ENCODE results near the gene C10orf62. TPM values are rescaled to one million over a fixed set of nuclear protein-coding genes. Genes with fewer than 3 reads are reported as not detected.

C10orf62 gene
- total and polyA plus RNA-seq, 10 of the 15 experiments (the other 5 are each of a cell fraction or from before 2014, with no cell fraction given): not detected

- TF ChIP-seq NFYA (IDR thresholded peaks at IDR 0.05; ENCODE audit: borderline replicate concordance, low read depth, low read length) (no peak), MTA3 (IDR thresholded peaks at IDR 0.05; ENCODE audit: borderline replicate concordance, low read length) (no peak)
Measured at GRCh38 chr10:97590748-97591495, 1.4 kb downstream of the C10orf62 start (continued).

DNA sequence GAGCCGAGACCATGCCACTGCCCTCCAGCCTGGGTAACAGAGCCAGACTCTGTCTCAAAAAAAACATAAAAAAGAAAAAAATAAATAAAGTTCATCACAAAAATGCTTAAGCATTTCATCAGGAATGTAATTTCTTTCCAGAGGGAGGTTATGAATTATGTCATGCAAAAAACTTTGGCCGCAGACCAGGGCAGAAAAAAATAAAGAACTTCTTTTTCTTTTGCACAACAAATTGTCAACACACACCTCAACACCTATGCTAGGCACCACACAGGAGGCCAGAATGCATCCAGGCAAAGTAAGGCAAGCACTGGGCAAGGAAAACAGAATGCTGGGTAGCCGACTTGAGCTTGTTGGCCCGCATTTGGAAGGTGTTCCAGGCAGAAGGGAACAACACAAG, 3.9 kb downstream of the C10orf62 start:
- no peak overlapping the region for H3K9ac ChIP-seq (ENCODE audit: control insufficient read depth, insufficient read depth, low read length)
- intact Hi-C loops (cut with micrococcal nuclease; ENCODE audit: unreplicated experiment) (no loop called here), in situ Hi-C loops (cut with MboI) (no loop called here)
- H4K20me1 ChIP-seq (ENCODE audit: control insufficient read depth, insufficient read depth): no peaks in the 10 kb centered on the region
- H3K27ac ChIP-seq (ENCODE audit: control insufficient read depth, insufficient read depth): no peak overlapping the region
- ChIA-PET SMC1A (ENCODE audit: uncharacterized antibody, unreplicated experiment) (no interaction called here), RAD21 (ENCODE audit: unreplicated experiment) (no interaction called here), POLR2A (interaction anchor here (0.5 kb wide), 1 partner anchor 17 kb away, joined by 3 read pairs; no protein-coding TSS in a partner anchor), CTCF (interaction anchor here (0.7 kb wide), 1 partner anchor 22 kb away, joined by 3 read pairs; no protein-coding TSS in a partner anchor)
- no TSS peak for BruUV-seq (replicated peaks)
- H3K79me2 ChIP-seq (ENCODE audit: control insufficient read depth, insufficient read depth, low read length): no peaks in the 10 kb centered on the region
- H2AFZ ChIP-seq (ENCODE audit: control insufficient read depth, low read depth, low read length): no peak overlapping the region
- no peak overlapping the region for H3K4me3 ChIP-seq
- ATAC-seq (no peak), DNase-seq (ENCODE audit: low read depth, low spot score) (no peak), FAIRE-seq (no peak)
- no peaks in the 10 kb centered on the region for H3K4me1 ChIP-seq (ENCODE audit: control insufficient read depth, insufficient read depth, low read length)
- no peaks in the 10 kb centered on the region for H3K27me3 ChIP-seq (replicated peaks in 1 of 2; ENCODE audit: control insufficient read depth in 2 of 2, insufficient read depth in 2 of 2, low read length in 1 of 2)
- WGBS (ENCODE audit: insufficient coverage, insufficient replicate concordance, low lambda C conversion rate, missing lambda C conversion rate): 95% methylated on average over 4 of the region's 4 CpGs
- H3K4me2 ChIP-seq (ENCODE audit: control insufficient read depth, insufficient read depth): no peak overlapping the region
- H3K9me3 ChIP-seq (replicated peaks; ENCODE audit: control insufficient read depth, insufficient read depth, low read length): no peaks in the 10 kb centered on the region
- no peak for TF ChIP-seq SRF (IDR thresholded peaks at IDR 0.05; ENCODE audit: low read depth in 2 of 2, low read length in 2 of 2)
- TF ChIP-seq ZNF24 (IDR thresholded peaks at IDR 0.05): no peak
- TF ChIP-seq, protein P1, sequence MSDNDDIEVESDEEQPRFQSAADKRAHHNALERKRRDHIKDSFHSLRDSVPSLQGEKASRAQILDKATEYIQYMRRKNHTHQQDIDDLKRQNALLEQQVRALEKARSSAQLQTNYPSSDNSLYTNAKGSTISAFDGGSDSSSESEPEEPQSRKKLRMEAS (IDR thresholded peaks at IDR 0.05; ENCODE audit: low read depth, low read length): no peak
- TF ChIP-seq IKZF2 (IDR thresholded peaks at IDR 0.05): no peak
- TF ChIP-seq KLF5 (IDR thresholded peaks at IDR 0.05; ENCODE audit: partially characterized antibody): no peak
- no peak for TF ChIP-seq JUND (IDR thresholded peaks at IDR 0.05; ENCODE audit: low read depth, low read length)
- TF ChIP-seq MEF2A (IDR thresholded peaks at IDR 0.05; ENCODE audit: insufficient read depth, low read depth, low read length): no peak
- H3K36me3 ChIP-seq (ENCODE audit: control insufficient read depth in 2 of 2, insufficient read depth in 2 of 2, low read length in 1 of 2): no peaks in the 10 kb centered on the region
